Activated effector memory CD4-positive, alpha-beta T cell treated with Interleukin-2 at 50 U/mL for 16 hours (primary cell): ENCODE data around the gene KIAA1614.

Experiments
- DNase-seq: peaks from one replicate; pipeline ENCODE4 v3.0.0-alpha.2; 2020

The KIAA1614 gene

GRCh38 chr1:180907313-180908055 lies 5.2 kb upstream of the KIAA1614 start:
- DNase-seq: no peak

GRCh38 chr1:180908074-180908765 lies 4.5 kb upstream of the KIAA1614 start:
- DNase-seq: no peak

DNA sequence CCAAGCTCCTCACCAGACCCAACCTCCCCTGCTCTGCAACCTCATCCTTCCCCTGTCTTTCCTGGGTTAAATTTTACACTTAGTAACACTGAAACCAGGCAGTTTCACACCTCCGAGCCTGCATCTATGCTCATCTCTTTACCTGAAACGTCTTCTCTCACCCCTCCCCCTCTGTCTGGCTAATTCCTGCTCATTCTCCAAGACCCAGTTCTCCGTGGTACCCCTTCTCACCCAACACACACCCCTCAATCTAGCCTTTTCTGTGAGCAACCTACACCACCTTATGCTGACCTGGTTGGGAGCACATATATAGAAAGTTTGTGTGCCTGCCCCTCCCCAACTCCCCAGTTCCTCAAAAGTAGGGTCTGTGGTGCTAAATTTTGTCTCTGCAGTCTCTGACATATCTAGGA lies 3.7 kb upstream of the KIAA1614 start:
- no peak for DNase-seq

DNA sequence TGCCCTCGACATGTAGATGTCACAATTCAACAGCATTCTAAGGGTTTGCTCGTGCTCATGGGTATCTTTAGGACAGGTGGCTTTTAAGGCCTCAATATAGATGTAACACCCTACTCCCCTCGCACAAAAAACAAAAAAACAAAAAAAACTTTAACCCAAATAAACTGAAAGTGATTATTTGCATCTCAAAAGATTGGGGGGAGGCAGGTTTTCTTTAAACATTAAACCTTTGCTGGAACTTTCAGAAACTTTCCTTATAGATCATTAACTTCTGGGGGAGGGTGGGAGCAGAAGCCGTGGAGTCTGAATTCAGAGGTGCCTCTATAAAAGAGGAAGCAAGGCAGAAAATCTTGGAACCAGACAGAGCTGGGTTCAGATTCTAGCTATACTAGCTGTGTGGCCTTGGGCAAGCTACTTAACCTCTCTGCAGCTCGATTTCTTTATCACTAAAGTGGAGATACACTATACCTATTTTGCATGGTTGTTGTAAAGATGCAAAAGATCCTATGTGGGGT lies 3.2 kb upstream of the KIAA1614 start:
- no peak for DNase-seq

DNA sequence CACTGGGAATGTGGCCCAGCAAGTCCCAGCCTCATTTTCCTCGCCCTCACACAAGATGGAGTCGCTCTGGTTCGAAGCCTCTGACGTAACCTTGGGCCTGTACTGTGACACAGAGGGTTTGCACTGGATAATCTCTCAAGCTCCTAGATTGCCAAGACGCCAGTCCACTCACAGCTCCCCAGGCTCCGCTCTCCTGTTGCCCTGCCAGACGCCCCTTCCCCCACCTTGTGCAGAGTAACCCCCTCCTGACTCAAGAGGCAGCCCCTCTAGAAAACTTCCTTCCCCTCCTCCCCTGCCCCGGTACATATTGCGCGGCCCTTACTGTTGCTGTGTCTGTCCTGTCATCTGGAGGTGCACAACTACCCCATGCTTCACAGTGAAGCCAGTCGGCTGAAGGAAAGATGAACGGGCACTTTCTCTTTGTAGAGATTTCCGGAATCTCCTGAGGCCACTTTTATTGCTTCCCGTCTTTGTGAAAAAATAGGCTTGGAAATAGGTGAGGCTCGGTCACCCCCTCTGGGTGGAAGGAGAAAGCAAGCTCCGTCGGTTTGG lies 981 bp upstream of the KIAA1614 start:
- DNase-seq: no peak

DNA sequence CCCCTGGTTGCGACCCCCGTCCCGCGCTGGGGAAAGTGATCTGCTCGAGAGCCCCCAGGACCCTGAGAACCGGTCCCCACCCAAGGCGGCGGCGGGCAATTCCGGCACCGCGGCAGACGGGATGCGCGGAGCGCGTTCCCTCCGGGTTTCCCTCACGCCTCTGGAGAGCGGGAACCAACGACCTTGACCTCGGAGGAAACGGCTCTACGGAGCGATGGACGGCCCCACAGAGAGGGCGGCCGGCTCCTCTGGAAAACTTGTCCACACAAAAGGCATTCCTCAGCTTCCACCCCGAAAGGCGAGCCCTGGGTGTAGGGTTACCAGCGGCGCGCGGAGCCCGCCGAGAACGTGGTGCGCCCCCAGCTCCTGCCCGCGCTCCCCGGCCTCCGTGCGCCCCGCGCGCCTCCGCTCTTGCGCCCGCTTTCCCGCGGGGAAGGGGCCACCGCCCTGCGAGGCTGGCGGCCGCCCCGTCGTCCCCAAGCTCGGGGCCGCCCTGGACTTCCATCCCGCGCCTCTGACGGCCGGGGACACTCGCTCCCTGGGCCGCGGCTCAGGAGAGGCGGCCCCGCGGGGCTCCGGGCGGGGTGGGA lies 391 bp upstream of the KIAA1614 start:
- no peak for DNase-seq

- DNase-seq: no peak
These were observed 2.8 kb downstream of the KIAA1614 start for GRCh38 chr1:180915426-180915965.

GRCh38 chr1:180916012-180916770 lies 3.5 kb downstream of the KIAA1614 start:
- no peak for DNase-seq

GRCh38 chr1:180916771-180917170 lies 4.1 kb downstream of the KIAA1614 start:
- no peak for DNase-seq

DNA sequence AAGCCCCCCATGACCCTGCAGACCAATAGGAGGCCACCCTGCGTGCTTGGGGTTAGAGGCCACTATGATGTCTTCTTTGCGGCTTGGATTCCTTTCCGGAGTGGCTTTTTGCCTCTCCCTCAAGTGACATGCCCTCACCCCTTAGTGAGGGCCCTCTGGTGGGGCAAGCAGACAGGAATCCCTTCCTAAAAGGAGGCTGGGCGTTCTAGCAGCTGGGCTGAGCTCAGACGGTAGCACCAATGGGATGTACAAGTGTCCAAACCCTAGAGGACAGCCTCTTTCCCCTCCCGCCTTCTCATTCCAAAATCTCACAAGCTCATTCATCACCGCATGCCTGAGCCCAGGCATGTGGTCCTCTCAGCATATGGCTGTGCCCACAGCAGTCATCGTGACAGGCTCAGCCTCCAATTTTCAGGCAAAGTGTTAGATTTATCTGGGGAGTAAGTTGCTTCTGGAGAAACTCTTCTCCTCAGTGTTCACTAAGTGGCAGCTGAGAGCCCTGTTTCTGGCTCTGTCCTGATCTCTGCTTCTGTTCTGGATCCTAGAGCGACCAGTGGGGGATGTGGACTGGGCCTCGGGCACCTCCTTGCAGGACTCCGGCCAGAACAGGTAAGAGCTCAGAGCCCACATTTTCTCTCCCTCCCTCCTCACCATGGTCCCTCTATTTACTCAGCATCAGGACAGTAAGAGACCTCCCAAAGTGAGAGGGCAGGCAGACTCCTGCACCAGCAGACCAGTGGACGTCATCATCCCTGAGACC lies 4.8 kb downstream of the KIAA1614 start:
- DNase-seq: no peak

DNA sequence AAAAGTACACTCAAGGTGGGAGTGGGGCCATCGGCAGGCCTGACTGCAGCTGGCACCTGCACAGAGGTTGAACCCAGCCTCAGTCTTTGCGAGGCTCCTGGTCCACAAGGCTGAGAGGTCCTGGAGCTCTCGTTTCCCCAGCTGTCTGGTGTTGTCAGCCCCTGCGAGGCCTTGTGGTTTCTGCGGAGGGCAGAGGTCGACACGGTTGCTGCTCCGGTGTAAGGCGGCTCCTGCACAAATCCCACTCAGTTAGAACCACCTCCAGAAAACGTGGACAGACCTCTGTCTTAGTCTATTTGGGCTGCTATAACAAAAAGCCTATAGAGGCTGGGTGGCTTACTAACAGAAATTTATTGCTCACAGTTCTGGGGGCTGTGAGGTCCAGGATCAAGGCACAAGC lies 5.8 kb downstream of the KIAA1614 start:
- no peak for DNase-seq

- DNase-seq: no peak
These were observed 6.5 kb downstream of the KIAA1614 start for GRCh38 chr1:180919183-180919700.

GRCh38 chr1:180920193-180920592 lies 7.5 kb downstream of the KIAA1614 start:
- DNase-seq: no peak

DNA sequence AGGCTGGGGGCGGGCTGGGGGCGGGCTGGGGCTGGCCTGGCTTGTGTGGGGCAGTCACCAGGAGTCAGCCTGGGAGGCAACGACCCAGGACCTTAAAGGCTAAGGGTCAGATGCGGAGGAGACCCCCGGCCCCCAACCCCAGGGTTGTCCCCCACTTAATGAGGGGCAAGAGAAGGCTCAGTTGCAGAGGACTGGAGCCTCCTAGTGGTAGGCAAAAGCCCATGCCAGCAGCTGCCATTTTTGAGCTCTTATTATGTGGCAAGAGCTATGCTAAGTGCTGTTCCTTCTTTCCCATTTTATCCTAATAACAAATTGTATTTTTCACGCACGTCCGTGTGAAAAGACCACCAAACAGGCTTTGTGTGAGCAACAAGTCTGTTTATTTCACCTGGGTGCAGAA lies 8.0 kb downstream of the KIAA1614 start:
- DNase-seq: no peak

GRCh38 chr1:180921386-180921785 lies 8.7 kb downstream of the KIAA1614 start:
- no peak for DNase-seq

DNA sequence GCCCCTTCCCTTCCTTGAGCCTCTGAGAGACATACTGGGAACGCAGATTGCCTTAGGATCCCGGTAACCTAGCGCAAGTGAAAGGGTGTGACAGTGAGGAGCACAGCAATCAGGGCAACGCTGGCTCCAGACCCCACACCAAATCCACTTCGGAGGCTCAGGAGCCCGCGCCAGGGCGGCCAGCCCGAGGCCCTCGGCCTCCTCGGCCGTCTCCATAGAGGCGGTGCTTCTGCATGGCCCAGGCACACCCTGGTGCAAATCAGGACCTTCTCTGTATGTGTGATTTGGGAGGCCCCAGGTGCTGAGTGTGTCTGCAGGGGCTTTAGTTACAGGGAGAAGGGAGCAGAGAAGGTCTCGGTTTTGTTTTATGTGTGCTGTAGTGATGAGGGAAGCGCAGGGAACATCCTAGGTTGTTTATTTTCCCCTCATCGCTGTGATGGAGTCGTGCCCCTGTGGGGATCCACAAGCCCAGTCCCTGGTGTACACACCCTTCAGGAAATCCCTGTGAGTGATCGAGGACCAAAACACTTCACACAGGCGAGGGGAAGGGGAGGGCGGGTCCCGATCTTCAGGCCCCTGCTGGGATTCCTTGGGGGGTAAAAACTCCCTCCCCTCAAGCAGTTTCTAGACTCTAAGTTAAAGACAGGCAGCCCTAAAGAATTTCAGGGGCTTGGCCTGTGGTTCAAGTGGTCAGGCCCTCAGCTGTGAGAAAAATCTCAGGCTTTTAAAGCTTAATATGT lies 9.4 kb downstream of the KIAA1614 start:
- DNase-seq: no peak

DNA sequence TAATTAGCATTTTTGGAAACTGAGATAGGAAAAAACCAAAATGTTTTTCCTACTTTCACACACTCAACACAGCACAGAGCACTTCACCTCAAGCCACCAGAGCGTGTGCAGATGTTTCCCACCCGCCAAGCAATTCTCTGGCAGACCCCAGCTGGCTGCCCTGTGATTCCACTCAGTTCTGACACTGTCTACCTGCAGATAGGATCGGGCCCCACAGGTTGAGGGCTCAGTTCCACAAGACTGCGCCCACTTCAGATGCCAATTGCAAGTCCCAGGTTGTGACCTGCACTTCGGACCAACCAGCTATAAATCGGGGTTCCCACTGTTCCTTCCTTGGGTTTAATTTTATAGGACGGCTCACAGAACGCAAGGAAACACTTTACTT lies 9.9 kb downstream of the KIAA1614 start:
- DNase-seq: no peak

GRCh38 chr1:180923021-180923841 lies 10.5 kb downstream of the KIAA1614 start:
- DNase-seq: no peak

GRCh38 chr1:180923887-180924286 lies 11.2 kb downstream of the KIAA1614 start:
- DNase-seq: no peak

DNA sequence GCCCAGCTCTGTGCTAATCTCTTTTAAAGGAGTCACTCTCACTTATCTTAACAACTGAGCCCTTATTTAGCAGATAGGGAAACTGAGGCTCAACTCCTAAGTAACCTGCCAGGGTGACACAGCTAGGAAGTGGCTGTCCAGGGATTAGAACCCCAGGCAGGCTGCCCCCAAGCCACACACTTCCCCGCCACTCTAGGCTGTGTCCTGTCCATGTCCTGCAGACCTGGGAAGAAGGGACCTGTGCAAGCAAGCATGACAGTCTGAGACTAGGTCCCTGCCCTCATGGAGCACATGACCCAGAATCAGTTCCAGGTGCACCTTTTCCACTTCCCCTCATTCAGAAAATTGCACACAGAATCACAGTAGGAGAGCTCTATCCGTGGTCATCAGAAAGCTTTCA lies 12.2 kb downstream of the KIAA1614 start:
- no peak for DNase-seq
